Fibroblast of lung (primary cell): Measurements from ENCODE around the gene SLC26A1. TPM values are rescaled to one million over a fixed set of nuclear protein-coding genes. Genes with fewer than 3 reads are reported as not detected.
A peak's percentile ranks its signal among the peaks of the same experiment; 100 is the strongest.

Experiments used
- DNase-seq, 2 donors: peaks; one replicate each; pipeline versions ENCODE4 v3.0.0 to v3.0.0-alpha.2; 2010; ENCODE audit warnings: low read depth in 2 of 2
- H2AFZ ChIP-seq: 2 replicates; pipeline ENCODE4 v1.5.1; 2012; ENCODE audit warnings: low read length, control low read depth, inconsistent platforms
- H3K27ac ChIP-seq: 2 replicates; pipeline ENCODE4 v1.5.1; 2011; ENCODE audit warnings: low read length, control low read depth; ENCODE audit not compliant: insufficient read depth
- H3K27me3 ChIP-seq: 2 replicates; pipeline ENCODE4 v1.5.1; 2011; ENCODE audit warnings: mild to moderate bottlenecking, low read length; ENCODE audit not compliant: control insufficient read depth, insufficient read depth
- H3K36me3 ChIP-seq: 2 replicates; pipeline ENCODE4 v1.5.1; 2011; ENCODE audit warnings: low read length; ENCODE audit not compliant: control insufficient read depth, insufficient read depth
- H3K4me1 ChIP-seq: 2 replicates; pipeline ENCODE4 v1.5.1; 2011; ENCODE audit warnings: low read length; ENCODE audit not compliant: control insufficient read depth, insufficient read depth; ENCODE audit errors: extremely low read depth
- H3K4me2 ChIP-seq: 2 replicates; pipeline ENCODE4 v1.5.1; 2011; ENCODE audit warnings: low read length, control low read depth; ENCODE audit not compliant: insufficient read depth; ENCODE audit errors: extremely low read depth
- H3K4me3 ChIP-seq, 4 experiments: fragments of 200-600 bp in 1 of 4; sonication (generic) in 1 of 4; replicated peaks in 1 of 4; 2 replicates each; pipeline ENCODE4 v1.5.1; 2011 to 2016; ENCODE audit warnings: low read length in 4 of 4, low read depth in 3 of 4, mild to moderate bottlenecking in 3 of 4, control low read depth in 2 of 4, inconsistent platforms in 1 of 4, mixed read lengths in 1 of 4; ENCODE audit not compliant: insufficient read depth in 1 of 4; ENCODE audit errors: control extremely low read depth in 1 of 4
- H3K79me2 ChIP-seq: 2 replicates; pipeline ENCODE4 v1.5.1; 2012; ENCODE audit warnings: mild to moderate bottlenecking, low read length, inconsistent platforms; ENCODE audit not compliant: control insufficient read depth, insufficient read depth
- H3K9ac ChIP-seq: 2 replicates; pipeline ENCODE4 v1.5.1; 2011; ENCODE audit warnings: mild to moderate bottlenecking, low read length, control low read depth; ENCODE audit not compliant: insufficient read depth
- H3K9me3 ChIP-seq: 2 replicates; pipeline ENCODE4 v1.5.1; 2012; ENCODE audit warnings: low read depth, low read length; ENCODE audit not compliant: control insufficient read depth, insufficient read depth
- H4K20me1 ChIP-seq: 2 replicates; pipeline ENCODE4 v1.5.1; 2011; ENCODE audit warnings: low read length; ENCODE audit not compliant: control insufficient read depth, insufficient read depth; ENCODE audit errors: extremely low read depth
- EZH2 ChIP-seq: IDR thresholded peaks from 2 replicates; pipeline ENCODE4 v1.5.1; 2012; ENCODE audit warnings: low read length, control low read depth, mild to moderate bottlenecking; ENCODE audit errors: missing control alignments
- polyA plus RNA-seq, 2 donors: library from polyadenylated mRNA; depleted of rRNA in 1 of 2; stranded (reverse) in 1 of 2; unstranded in 1 of 2; fragments of >200 nt; gene quantifications; 2 replicates each; pipeline ENCODE4 v1.2.1, GENCODE V29; 2011 to 2012; ENCODE audit warnings: missing spikeins in 1 of 2
- total RNA-seq: library from RNA; depleted of rRNA; stranded (reverse); fragments of >200 nt; gene quantifications from 2 replicates; pipeline ENCODE4 v1.2.1, GENCODE V29; 2014
- TF ChIP-seq, protein P1 (sequence below), 2 donors: IDR thresholded peaks in 1 of 2; conservative IDR thresholded peaks in 1 of 2; 1 replicate in 1 of 2; 2 replicates in 1 of 2; pipeline ENCODE4 v1.5.1; 2011 to 2012; ENCODE audit warnings: low read length in 2 of 2, control low read depth in 1 of 2, inconsistent platforms in 1 of 2, low read depth in 1 of 2, mild to moderate bottlenecking in 1 of 2

The SLC26A1 gene
- total and polyA plus RNA-seq, 2 donors (not counting 1 experiment from before 2014, with no cell fraction given), result 0.05 to 0.33 TPM

DNA sequence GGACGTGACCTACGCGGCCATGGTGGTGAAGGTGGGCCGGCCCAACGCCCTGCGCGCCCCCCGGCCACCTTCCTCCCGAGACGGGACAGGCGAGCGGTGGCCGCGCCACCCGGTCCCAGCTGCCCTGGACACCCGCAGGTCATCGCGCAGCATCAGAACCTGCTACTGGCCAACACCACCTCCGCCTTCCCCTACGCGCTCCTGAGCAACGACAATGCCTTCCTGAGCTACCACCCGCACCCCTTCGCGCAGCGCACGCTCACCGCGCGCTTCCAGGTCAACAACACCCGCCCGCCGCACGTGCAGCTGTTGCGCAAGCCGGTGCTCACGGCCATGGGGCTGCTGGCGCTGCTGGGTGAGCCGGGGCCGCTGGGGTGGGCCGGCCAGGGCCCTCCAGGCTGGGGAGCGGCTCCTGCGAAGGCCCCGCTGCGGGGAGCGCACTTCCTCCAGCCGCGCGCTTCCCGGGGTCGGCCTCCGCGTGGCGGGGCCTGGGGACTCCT is 9.0 kb upstream of the SLC26A1 start:
- H3K4me2 ChIP-seq, result no peak overlapping the region
- H2AFZ ChIP-seq, result no peak overlapping the region
- peaks cover 47% of the 10 kb centered on the region for H3K27me3 ChIP-seq
- H3K9ac ChIP-seq, result no peak overlapping the region
- no peaks in the 10 kb centered on the region for H3K36me3 ChIP-seq
- H4K20me1 ChIP-seq, result no peaks in the 10 kb centered on the region
- TF ChIP-seq, protein P1, sequence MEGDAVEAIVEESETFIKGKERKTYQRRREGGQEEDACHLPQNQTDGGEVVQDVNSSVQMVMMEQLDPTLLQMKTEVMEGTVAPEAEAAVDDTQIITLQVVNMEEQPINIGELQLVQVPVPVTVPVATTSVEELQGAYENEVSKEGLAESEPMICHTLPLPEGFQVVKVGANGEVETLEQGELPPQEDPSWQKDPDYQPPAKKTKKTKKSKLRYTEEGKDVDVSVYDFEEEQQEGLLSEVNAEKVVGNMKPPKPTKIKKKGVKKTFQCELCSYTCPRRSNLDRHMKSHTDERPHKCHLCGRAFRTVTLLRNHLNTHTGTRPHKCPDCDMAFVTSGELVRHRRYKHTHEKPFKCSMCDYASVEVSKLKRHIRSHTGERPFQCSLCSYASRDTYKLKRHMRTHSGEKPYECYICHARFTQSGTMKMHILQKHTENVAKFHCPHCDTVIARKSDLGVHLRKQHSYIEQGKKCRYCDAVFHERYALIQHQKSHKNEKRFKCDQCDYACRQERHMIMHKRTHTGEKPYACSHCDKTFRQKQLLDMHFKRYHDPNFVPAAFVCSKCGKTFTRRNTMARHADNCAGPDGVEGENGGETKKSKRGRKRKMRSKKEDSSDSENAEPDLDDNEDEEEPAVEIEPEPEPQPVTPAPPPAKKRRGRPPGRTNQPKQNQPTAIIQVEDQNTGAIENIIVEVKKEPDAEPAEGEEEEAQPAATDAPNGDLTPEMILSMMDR (conservative IDR thresholded peaks at IDR 0.05 in 1 of 2, IDR thresholded peaks at IDR 0.05 in 1 of 2; ENCODE audit: low read depth in 1 of 2, low read length in 2 of 2), result no peak
- peak; percentile 92 for TF ChIP-seq EZH2
- DNase-seq, result peak in 1 of 2 donors; percentile 28
- H3K9me3 ChIP-seq, result no peaks in the 10 kb centered on the region
- no peaks in the 10 kb centered on the region for H3K79me2 ChIP-seq
- no peaks in the 10 kb centered on the region for H3K4me1 ChIP-seq
- no peak overlapping the region for H3K4me3 ChIP-seq
- H3K27ac ChIP-seq, result no peak overlapping the region

DNA sequence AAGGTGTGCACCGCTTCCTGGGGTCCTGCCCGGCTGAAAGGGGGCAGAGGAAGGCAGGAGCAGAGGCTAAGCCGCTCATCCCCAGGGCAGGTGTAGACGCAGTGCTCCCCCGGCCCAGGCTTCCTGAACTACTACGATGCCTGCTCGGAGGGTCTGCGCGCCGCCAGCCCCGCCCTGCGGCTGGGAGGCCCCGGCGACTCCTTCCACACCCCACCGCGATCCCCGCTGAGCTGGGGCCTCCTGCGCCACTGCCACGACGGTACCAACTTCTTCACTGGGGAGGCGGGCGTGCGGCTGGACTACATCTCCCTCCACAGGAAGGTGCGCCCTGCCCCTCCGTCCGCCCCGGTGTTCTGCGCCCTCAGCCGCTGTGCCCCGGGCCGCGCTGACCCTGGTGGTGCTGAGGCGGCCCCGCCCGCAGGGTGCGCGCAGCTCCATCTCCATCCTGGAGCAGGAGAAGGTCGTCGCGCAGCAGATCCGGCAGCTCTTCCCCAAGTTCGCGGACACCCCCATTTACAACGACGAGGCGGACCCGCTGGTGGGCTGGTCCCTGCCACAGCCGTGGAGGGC is 8.4 kb upstream of the SLC26A1 start:
- DNase-seq, result no peak
- no peak overlapping the region for H2AFZ ChIP-seq
- no peak overlapping the region for H3K4me2 ChIP-seq
- no peak overlapping the region for H3K4me3 ChIP-seq
- H3K79me2 ChIP-seq, result no peaks in the 10 kb centered on the region
- no peaks in the 10 kb centered on the region for H3K9me3 ChIP-seq
- H4K20me1 ChIP-seq, result no peaks in the 10 kb centered on the region
- H3K27me3 ChIP-seq, result peaks cover 50% of the 10 kb centered on the region
- TF ChIP-seq, protein P1 (conservative IDR thresholded peaks at IDR 0.05 in 1 of 2, IDR thresholded peaks at IDR 0.05 in 1 of 2; ENCODE audit: low read depth in 1 of 2, low read length in 2 of 2), result no peak
- no peaks in the 10 kb centered on the region for H3K36me3 ChIP-seq
- H3K27ac ChIP-seq, result no peak overlapping the region
- H3K4me1 ChIP-seq, result no peaks in the 10 kb centered on the region
- no peak overlapping the region for H3K9ac ChIP-seq

DNA sequence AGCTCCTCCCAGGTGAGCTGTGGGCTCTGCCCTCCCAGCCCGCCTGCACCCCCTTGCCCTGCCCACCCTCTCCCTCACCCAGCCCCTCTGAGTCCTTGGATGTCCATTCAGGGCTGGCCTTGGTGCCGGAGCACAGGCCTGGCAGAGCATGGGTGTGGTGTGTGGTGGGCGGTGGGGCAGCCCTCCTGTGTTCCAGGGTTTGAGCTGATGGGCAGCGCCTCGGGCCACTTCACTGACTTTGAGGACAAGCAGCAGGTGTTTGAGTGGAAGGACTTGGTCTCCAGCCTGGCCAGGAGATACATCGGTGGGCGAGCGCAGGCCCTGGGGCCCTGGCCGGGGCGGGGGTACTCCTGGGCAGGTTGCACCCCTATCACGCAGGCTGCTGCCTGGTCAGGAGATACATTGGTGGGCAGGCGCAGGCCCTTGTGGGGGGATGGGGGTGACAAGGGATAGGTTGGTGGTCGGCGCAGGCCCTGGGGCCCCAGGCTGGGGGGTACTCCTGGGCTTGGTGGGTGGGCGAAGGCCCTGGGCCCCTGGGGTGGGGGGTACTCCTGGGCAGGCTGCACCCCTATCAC is 7.6 kb upstream of the SLC26A1 start:
- no peaks in the 10 kb centered on the region for H3K9me3 ChIP-seq
- H3K27ac ChIP-seq, result no peak overlapping the region
- H3K4me3 ChIP-seq, result no peak overlapping the region
- peaks cover 48% of the 10 kb centered on the region for H3K27me3 ChIP-seq
- TF ChIP-seq, protein P1 (conservative IDR thresholded peaks at IDR 0.05 in 1 of 2, IDR thresholded peaks at IDR 0.05 in 1 of 2; ENCODE audit: low read depth in 1 of 2, low read length in 2 of 2), result no peak
- no peak for TF ChIP-seq EZH2
- no peak overlapping the region for H3K9ac ChIP-seq
- H3K36me3 ChIP-seq, result no peaks in the 10 kb centered on the region
- H2AFZ ChIP-seq, result no peak overlapping the region
- H3K79me2 ChIP-seq, result no peaks in the 10 kb centered on the region
- no peaks in the 10 kb centered on the region for H4K20me1 ChIP-seq
- H3K4me2 ChIP-seq, result no peak overlapping the region
- DNase-seq, result no peak
- H3K4me1 ChIP-seq, result no peaks in the 10 kb centered on the region
